ENCODE data around the gene BST2.

BST2 gene

DNA sequence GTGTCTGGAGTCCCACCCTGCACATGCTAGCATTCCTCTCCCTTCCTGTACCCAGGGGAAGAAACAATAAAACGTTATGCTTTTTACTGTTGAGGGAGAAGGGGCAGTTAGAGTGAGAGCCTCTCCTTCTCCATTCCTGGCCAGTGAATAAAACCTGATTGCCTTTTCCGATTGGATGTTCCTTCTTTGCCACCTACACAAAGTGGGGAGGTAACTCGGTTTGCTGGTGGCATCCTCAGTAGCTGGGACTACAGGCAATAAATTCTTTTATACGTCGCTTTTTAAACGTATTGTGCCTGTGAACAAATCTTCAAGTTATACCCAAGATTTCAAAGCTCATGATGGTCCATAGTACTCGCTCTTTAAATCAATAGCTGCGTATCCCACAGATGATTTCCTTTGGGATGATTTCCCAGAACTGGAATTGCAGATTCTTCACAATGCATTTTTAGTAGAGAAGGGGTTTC lies 13.8 kb upstream of the BST2 start:
- no peaks in the 10 kb centered on the region for H3K36me3 ChIP-seq (ENCODE audit: low read length)
- H3K27me3 ChIP-seq (ENCODE audit: low read length) = no peaks in the 10 kb centered on the region
- peak overlapping the region; percentile 70 for H3K9ac ChIP-seq (ENCODE audit: low read length)
- H3K79me2 ChIP-seq (ENCODE audit: insufficient read depth, low read length) = no peaks in the 10 kb centered on the region
- no peaks in the 10 kb centered on the region for H4K20me1 ChIP-seq (ENCODE audit: low read depth, low read length)
- peak overlapping the region; percentile 67 for H3K4me3 ChIP-seq (ENCODE audit: insufficient read depth, low read length, poor library complexity, severe bottlenecking)
- no peaks in the 10 kb centered on the region for H3K9me3 ChIP-seq (ENCODE audit: insufficient read depth, low read length)
- TF ChIP-seq EZH2phosphoT487 (conservative IDR thresholded peaks at IDR 0.05; ENCODE audit: low read length) = no peak
- TF ChIP-seq, protein P1, sequence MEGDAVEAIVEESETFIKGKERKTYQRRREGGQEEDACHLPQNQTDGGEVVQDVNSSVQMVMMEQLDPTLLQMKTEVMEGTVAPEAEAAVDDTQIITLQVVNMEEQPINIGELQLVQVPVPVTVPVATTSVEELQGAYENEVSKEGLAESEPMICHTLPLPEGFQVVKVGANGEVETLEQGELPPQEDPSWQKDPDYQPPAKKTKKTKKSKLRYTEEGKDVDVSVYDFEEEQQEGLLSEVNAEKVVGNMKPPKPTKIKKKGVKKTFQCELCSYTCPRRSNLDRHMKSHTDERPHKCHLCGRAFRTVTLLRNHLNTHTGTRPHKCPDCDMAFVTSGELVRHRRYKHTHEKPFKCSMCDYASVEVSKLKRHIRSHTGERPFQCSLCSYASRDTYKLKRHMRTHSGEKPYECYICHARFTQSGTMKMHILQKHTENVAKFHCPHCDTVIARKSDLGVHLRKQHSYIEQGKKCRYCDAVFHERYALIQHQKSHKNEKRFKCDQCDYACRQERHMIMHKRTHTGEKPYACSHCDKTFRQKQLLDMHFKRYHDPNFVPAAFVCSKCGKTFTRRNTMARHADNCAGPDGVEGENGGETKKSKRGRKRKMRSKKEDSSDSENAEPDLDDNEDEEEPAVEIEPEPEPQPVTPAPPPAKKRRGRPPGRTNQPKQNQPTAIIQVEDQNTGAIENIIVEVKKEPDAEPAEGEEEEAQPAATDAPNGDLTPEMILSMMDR (IDR thresholded peaks at IDR 0.05; ENCODE audit: insufficient read depth, low read length, poor library complexity, severe bottlenecking) = no peak
- H2AFZ ChIP-seq (ENCODE audit: low read depth, low read length, severe bottlenecking) = peak overlapping the region; percentile 82
- no peaks in the 10 kb centered on the region for H3K9me2 ChIP-seq (replicated peaks; ENCODE audit: insufficient read depth, low read length)
- H3K4me2 ChIP-seq (ENCODE audit: low read depth, low read length, poor library complexity, severe bottlenecking) = peak overlapping the region; percentile 84
- peak overlapping the region; percentile 40 for H3K27ac ChIP-seq (ENCODE audit: low read depth, low read length)
- peaks cover 7% of the 10 kb centered on the region; the same call in 1 of the 2 replicates for H3F3A ChIP-seq (ENCODE audit: insufficient read depth)

DNA sequence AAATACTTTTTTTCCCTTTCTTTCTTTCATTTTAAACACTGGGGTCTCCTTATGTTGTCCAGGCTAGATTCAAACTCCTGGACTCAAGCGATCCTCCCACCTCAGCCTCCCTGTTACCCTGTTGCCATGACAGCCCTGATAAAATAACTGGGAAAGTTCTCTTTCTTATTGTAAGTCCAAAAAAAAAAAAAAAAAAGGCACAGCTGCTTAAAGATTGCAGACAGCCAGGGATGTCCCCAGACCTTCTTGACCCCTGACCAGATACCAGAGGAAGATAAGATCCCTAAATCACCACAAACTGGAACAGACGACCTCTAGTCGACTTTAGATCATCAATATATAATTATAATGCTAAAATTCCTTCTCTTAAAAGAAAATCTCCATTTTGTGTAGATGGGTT lies 13.3 kb upstream of the BST2 start:
- H4K20me1 ChIP-seq (ENCODE audit: low read depth, low read length) = no peaks in the 10 kb centered on the region
- no peak for TF ChIP-seq EZH2phosphoT487 (conservative IDR thresholded peaks at IDR 0.05; ENCODE audit: low read length)
- TF ChIP-seq, protein P1 (IDR thresholded peaks at IDR 0.05; ENCODE audit: insufficient read depth, low read length, poor library complexity, severe bottlenecking) = no peak
- H3K27ac ChIP-seq (ENCODE audit: low read depth, low read length) = peak overlapping the region; percentile 40; the same call in 1 of the 2 replicates
- peak overlapping the region; percentile 84 for H3K4me2 ChIP-seq (ENCODE audit: low read depth, low read length, poor library complexity, severe bottlenecking)
- H3K79me2 ChIP-seq (ENCODE audit: insufficient read depth, low read length) = no peaks in the 10 kb centered on the region
- H2AFZ ChIP-seq (ENCODE audit: low read depth, low read length, severe bottlenecking) = peak overlapping the region; percentile 82
- no peaks in the 10 kb centered on the region for H3K9me3 ChIP-seq (ENCODE audit: insufficient read depth, low read length)
- H3K4me3 ChIP-seq (ENCODE audit: insufficient read depth, low read length, poor library complexity, severe bottlenecking) = peak overlapping the region; percentile 67
- H3K27me3 ChIP-seq (ENCODE audit: low read length) = no peaks in the 10 kb centered on the region
- peaks cover 7% of the 10 kb centered on the region; the same call in 1 of the 2 replicates for H3F3A ChIP-seq (ENCODE audit: insufficient read depth)
- peak overlapping the region; percentile 70 for H3K9ac ChIP-seq (ENCODE audit: low read length)
- no peaks in the 10 kb centered on the region for H3K36me3 ChIP-seq (ENCODE audit: low read length)
- H3K9me2 ChIP-seq (replicated peaks; ENCODE audit: insufficient read depth, low read length) = no peaks in the 10 kb centered on the region

DNA sequence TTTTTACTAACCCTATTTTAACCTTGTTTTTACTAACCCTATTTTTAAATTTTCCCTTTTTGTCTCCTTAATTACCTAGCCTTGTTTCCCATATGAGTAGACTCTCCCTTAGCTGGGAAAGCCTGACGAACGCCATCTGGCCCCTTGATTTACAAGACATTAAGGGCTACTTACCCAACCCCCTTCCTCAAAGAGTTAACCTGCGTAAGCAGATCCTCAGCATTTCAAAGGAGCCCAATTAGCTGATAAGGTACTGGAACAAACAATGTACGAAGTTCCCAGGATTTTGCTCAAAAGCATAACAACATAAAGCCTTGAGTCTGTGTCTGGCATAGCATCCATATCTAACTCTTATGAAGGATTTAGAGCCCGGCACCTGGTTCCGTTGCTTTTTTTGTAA lies 9.7 kb upstream of the BST2 start:
- H3K9ac ChIP-seq (ENCODE audit: low read length) = no peak overlapping the region

More for the DNA sequence above, 9.7 kb upstream of the BST2 start:
- H3K79me2 ChIP-seq (ENCODE audit: insufficient read depth, low read length) = no peaks in the 10 kb centered on the region
- H3K36me3 ChIP-seq (ENCODE audit: low read length) = no peaks in the 10 kb centered on the region
- H3K4me3 ChIP-seq (ENCODE audit: insufficient read depth, low read length, poor library complexity, severe bottlenecking) = no peak overlapping the region
- no peaks in the 10 kb centered on the region for H3K9me2 ChIP-seq (replicated peaks; ENCODE audit: insufficient read depth, low read length)
- peaks cover 13% of the 10 kb centered on the region; the same call in 1 of the 2 replicates for H3F3A ChIP-seq (ENCODE audit: insufficient read depth)
- no peak overlapping the region for H2AFZ ChIP-seq (ENCODE audit: low read depth, low read length, severe bottlenecking)
- no peaks in the 10 kb centered on the region for H3K9me3 ChIP-seq (ENCODE audit: insufficient read depth, low read length)
- TF ChIP-seq, protein P1 (IDR thresholded peaks at IDR 0.05; ENCODE audit: insufficient read depth, low read length, poor library complexity, severe bottlenecking) = no peak
- TF ChIP-seq EZH2phosphoT487 (conservative IDR thresholded peaks at IDR 0.05; ENCODE audit: low read length) = no peak
- no peak overlapping the region for H3K4me2 ChIP-seq (ENCODE audit: low read depth, low read length, poor library complexity, severe bottlenecking)
- H3K27ac ChIP-seq (ENCODE audit: low read depth, low read length) = no peak overlapping the region
- H4K20me1 ChIP-seq (ENCODE audit: low read depth, low read length) = no peaks in the 10 kb centered on the region
- H3K27me3 ChIP-seq (ENCODE audit: low read length) = no peaks in the 10 kb centered on the region
